HG03558 (cell line): ENCODE data around the gene CHST8.

Experiments used
- ATAC-seq: cut with Tn5 transposase; IDR thresholded peaks from one replicate; pipeline ENCODE4 v1.9.1; 2021; ENCODE audit warnings: moderate number of reproducible peaks; ENCODE audit not compliant: unreplicated experiment; ENCODE audit errors: extremely low read depth

Gene CHST8

GRCh38 chr19:33668968-33669367, 47.2 kb downstream of the CHST8 start:
- no peak for ATAC-seq

- ATAC-seq: no peak
Observed at GRCh38 chr19:33669376-33669775, 47.6 kb downstream of the CHST8 start.

DNA sequence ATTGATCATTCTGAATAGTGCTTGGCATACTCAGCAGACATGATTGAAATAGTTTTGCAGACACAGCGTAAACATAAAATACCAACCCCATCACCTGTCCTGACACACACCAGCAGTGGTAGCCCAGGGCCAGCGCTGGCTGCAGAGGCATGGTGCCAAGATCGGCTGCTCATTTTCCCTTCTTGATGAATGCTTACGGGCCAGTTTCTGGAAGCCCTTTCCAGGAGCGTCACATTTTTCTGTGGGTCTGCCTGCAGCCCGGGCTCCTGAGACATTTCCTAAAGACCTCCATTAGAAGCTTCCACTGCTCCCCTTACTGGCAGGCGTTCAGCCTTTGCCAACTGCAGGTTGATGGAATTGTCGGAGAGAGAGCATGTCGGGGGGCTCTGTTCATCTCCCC, 48.6 kb downstream of the CHST8 start:
- ATAC-seq: no peak

GRCh38 chr19:33671211-33671610, 49.5 kb downstream of the CHST8 start:
- no peak for ATAC-seq

DNA sequence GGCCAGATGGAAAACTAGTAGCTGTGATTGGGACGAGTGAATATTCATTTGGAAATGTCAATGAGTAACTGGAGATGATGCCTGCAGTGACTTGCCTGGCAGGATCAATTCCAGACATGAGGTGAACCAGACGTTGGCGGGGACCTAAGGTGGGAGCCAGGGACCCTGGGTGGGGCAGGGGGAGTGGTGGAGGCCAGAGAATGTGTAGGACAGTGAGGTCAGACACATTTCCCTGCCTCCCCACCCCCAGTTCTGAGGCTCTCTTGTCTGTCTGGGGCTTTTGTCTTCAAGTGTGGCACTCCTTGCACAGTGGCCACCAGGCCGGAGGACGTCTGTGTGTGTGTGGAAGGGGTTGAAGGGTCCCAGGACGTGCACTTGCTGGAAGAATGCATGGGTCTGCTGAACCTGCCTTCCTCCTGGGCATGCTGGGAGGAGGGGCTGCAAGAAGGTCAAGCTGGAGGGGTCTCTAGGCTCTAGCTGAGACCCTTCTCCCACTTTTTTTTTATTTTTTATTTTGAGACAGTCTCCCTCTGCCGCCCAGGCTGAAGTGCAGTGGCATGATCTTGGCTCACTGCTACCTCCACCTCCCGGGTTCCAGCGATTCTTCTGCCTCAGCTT, 51.6 kb downstream of the CHST8 start:
- no peak for ATAC-seq

DNA sequence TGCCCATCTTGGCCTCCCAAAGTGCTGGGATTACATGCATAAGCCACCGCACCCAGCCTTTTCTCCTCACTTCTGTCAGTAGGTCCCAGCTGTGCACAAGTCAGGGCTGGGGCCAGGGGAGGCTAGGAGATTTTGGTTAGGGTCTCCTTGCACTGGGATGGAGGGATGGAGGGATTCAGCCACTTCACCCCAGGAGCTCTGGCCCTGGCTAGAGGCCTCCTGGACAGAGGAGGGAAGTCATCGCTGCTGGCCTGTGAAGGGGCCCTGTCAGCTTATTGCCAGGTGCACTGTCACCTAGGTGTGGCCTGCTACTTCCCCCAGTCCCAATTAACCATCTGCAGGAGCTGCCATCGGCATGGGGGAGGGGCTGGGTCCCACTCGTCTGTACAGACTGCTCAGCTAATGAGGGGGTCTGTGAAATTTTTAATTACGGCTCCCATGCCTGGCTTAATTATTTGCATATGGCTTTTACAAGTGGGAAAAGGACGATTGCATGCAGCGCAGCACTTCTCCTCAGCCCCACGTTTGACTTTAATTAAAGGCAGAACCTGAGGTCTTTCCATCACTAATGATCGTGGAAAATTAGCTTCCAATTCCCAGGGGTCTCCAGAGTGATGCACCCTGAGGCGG, 52.4 kb downstream of the CHST8 start:
- no peak for ATAC-seq

- no peak for ATAC-seq
Observed at GRCh38 chr19:33674626-33675367, 53.0 kb downstream of the CHST8 start.

GRCh38 chr19:33675501-33676124, 53.9 kb downstream of the CHST8 start:
- ATAC-seq: no peak

DNA sequence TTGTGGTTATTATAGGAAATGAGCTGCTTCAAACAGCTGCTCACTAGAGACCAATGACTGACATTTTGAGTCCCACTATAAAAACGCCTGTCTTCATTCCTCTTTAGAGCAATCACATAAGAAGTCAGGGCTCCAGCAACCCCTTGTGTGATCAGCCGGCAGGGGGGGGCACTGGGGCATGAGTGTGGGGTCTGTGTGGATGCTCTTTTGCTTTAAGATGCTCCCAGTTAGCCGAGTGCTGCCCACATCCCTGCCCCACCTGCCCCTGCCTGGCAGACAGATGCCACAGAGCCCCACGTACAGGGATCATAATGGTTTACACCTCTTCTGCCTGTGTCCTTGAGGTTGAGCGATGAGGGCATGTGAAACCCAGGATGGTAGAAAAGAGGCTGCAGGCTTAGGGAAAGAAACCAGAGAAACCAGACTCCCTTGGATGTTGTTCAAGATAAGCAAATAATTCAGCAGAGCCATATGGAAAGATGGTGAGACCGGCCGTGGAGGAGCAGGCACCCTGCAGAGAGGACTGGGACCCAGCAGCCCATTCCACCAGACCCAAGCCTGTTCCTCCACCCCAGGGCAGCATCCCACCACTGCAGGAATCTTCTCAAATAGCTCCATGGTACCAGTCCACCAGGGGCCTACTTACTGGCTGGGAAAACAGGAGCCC, 55.4 kb downstream of the CHST8 start:
- ATAC-seq: no peak

DNA sequence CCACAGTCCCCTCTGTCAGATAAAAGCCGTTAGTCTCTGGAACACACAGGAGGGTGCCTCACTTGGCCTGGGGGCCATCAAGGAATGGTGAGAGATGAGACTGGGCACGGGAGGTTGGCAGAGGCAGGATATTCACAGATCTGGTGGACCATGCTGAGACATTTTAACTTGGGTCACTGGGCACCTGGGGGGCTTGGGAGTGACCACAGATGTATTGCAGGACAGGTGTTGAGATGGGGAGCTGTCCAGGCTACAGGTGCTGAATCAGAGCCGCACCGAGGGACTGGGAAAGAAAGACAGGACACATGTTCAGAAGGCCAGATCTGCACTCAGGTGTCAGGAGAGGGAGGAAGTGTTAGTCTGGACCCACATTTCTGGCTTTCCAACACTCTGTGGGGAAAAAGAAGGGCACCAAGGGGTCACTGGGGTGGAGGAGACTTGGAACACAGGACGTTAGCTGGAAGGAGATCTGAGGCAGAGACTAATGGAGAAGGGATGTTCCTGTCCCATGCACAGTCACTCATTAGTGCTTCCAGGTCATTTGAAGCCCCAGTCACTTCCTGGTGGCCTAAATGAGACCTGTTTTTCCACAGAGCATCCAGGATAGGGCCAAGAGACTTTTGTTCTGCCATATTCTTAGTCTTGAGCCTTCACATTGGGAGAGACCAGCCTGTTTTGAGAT, 56.1 kb downstream of the CHST8 start:
- ATAC-seq: no peak

GRCh38 chr19:33678796-33679585, 57.2 kb downstream of the CHST8 start:
- ATAC-seq: no peak

DNA sequence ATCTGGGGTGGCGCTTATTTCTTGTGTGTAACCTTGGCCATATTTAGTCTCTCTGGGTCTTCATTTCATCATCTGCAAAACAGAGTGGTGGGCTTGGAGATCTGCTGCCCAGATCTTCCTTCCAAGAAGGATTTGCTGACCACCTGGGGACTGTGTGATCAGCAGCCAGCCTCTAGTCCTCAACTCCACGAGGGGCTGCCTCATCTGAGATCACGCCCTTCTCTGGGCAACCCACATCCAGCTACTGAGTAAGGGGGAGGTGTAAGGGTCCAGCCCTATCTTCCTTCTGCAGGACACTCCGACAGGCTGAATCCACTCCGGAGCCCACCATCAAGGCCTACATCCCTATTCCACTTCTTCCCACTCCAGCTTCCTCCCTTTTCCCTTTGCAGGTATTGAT, 57.9 kb downstream of the CHST8 start:
- ATAC-seq: no peak

GRCh38 chr19:33681081-33681680, 59.4 kb downstream of the CHST8 start:
- ATAC-seq: no peak

- ATAC-seq: no peak
Observed at GRCh38 chr19:33683881-33684537, 62.3 kb downstream of the CHST8 start.

GRCh38 chr19:33684538-33685232, 62.9 kb downstream of the CHST8 start:
- ATAC-seq: no peak

DNA sequence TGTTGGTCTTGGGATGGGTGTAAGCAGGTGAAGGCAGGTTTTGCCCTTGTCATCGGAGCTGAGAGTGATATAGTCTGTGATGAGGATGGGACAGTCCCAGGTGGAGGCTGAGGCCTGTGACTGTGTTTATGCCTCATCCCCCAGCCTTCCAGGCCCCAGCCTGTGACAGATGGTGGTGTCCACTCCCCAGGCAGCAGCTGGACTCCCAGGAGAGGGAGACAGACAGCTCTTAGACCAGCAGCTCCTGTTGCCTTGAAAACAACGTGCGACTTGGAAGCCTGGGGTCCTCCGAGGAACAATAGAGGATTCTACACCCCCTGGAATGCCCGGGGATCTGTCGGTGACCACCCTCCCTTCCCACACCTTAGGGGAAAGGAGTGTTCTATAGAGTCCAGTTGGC, 63.8 kb downstream of the CHST8 start:
- ATAC-seq: no peak

- no peak for ATAC-seq
Observed at GRCh38 chr19:33686262-33686661, 64.5 kb downstream of the CHST8 start.
